ENCODE results near the gene GALNT1. TPM values are rescaled to one million over a fixed set of nuclear protein-coding genes. Genes with fewer than 3 reads are reported as not detected.

GALNT1 gene
- total and polyA plus RNA-seq, 11 donors = 9.6 to 69.0 (median 42.7) TPM

GRCh38 chr18:35609236-35609635 lies 27.7 kb downstream of the GALNT1 start:
- 89 to 100% (median 91%) methylated on average over 1 of the region's 1 CpG for WGBS, 4 donors
- H3K4me1 ChIP-seq = peaks cover 3 to 52% (median 16%) of the 10 kb centered on the region in 12 donors
- H3K27me3 ChIP-seq = no peaks in the 10 kb centered on the region
- intact Hi-C loops (cut with DNase I) = no loop called here
- peaks cover 0 to 1% (median 0%) of the 10 kb centered on the region in 12 donors for H3K9me3 ChIP-seq
- no peak overlapping the region for H3K4me3 ChIP-seq
- H3K27ac ChIP-seq = no peak overlapping the region
- no peak for ATAC-seq
- no peak for TF ChIP-seq POLR2A (IDR thresholded peaks at IDR 0.05)
- DNase-seq = no peak
- no peaks in the 10 kb centered on the region for H3K36me3 ChIP-seq

GRCh38 chr18:35610089-35610488 lies 28.5 kb downstream of the GALNT1 start:
- 61 to 81% (median 69%) methylated on average over 3 of the region's 3 CpGs for WGBS, 4 donors
- Histone ChIP-seq H3K27ac (no peak overlapping the region), H3K9me3 (no peaks in the 10 kb centered on the region), H3K4me3 (no peak overlapping the region), H3K36me3 (no peaks in the 10 kb centered on the region), H3K27me3 (no peaks in the 10 kb centered on the region), H3K4me1 (peaks cover 3 to 52% (median 16%) of the 10 kb centered on the region in 12 donors)
- TF ChIP-seq CTCF (IDR thresholded peaks at IDR 0.05) (no peak), POLR2A (IDR thresholded peaks at IDR 0.05) (no peak)
- peak in 3 of 4 donors; percentile 30 to 54 (median 32) for ATAC-seq
- DNase-seq = no peak
- intact Hi-C loops (cut with DNase I) = loop anchor here in 1 of 10 donors (10.0 kb wide), 1 partner anchor 65 kb away; no protein-coding TSS in a partner anchor

- Histone ChIP-seq H3K9me3 (no peaks in the 10 kb centered on the region), H3K36me3 (no peaks in the 10 kb centered on the region), H3K27ac (no peak overlapping the region), H3K4me3 (no peak overlapping the region), H3K4me1 (peaks cover 3 to 52% (median 17%) of the 10 kb centered on the region in 12 donors), H3K27me3 (no peaks in the 10 kb centered on the region)
- intact Hi-C loops (cut with DNase I) = loop anchor here in 1 of 10 donors (10.0 kb wide), 1 partner anchor 64 kb away; no protein-coding TSS in a partner anchor
- DNase-seq (no peak), ATAC-seq (peak in 2 of 4 donors; percentile 48 to 69)
- no peak for TF ChIP-seq CTCF (IDR thresholded peaks at IDR 0.05)
- TF ChIP-seq POLR2A (IDR thresholded peaks at IDR 0.05) = no peak
Observed at GRCh38 chr18:35610724-35611123, 29.2 kb downstream of the GALNT1 start.

- peaks cover 4 to 57% (median 19%) of the 10 kb centered on the region in 12 donors for H3K4me1 ChIP-seq
- intact Hi-C loops (cut with DNase I) = loop anchor here in 1 of 10 donors (10.0 kb wide), 1 partner anchor 63 kb away; no protein-coding TSS in a partner anchor
- no peak for ATAC-seq
Observed at GRCh38 chr18:35611518-35611917, 30.0 kb downstream of the GALNT1 start.

More at GRCh38 chr18:35611518-35611917, 30.0 kb downstream of the GALNT1 start:
- 31 to 38% (median 35%) methylated on average over 1 of the region's 1 CpG for whole genome bisulfite sequencing, 4 donors
- no peaks in the 10 kb centered on the region for H3K9me3 ChIP-seq
- H3K27ac ChIP-seq = no peak overlapping the region
- H3K4me3 ChIP-seq = no peak overlapping the region
- no peaks in the 10 kb centered on the region for H3K36me3 ChIP-seq
- DNase-seq = no peak
- TF ChIP-seq CTCF (IDR thresholded peaks at IDR 0.05) (no peak), POLR2A (IDR thresholded peaks at IDR 0.05) (no peak)
- no peaks in the 10 kb centered on the region for H3K27me3 ChIP-seq
